Activated CD4-positive, alpha-beta T cell treated with anti-CD3 and anti-CD28 coated beads for 24 hours (primary cell): Measurements from ENCODE around the gene RIMKLB.
"Not testable (repeated sequence)": the region's sequence is repeated elsewhere in the genome, so short reads cannot be mapped to it uniquely, and the experiment has no call there.

Experiments
- DNase-seq, 2 donors: peaks; one replicate each; pipeline ENCODE4 v3.0.0-alpha.2; 2020; ENCODE audit warnings: low read depth in 2 of 2

RIMKLB gene

GRCh38 chr12:8692573-8692972 is 5.2 kb upstream of the RIMKLB start:
- no peak for DNase-seq

GRCh38 chr12:8695116-8695515 is 2.7 kb upstream of the RIMKLB start:
- no peak for DNase-seq

- no peak for DNase-seq
Observed at GRCh38 chr12:8696442-8697090, 1.2 kb upstream of the RIMKLB start.

GRCh38 chr12:8697120-8697475 is 693 bp upstream of the RIMKLB start:
- no peak for DNase-seq

GRCh38 chr12:8698132-8698851 is 501 bp downstream of the RIMKLB start:
- DNase-seq: peak; percentile 19

- no peak for DNase-seq
Observed at GRCh38 chr12:8698879-8699278, 1.1 kb downstream of the RIMKLB start.

- DNase-seq: no peak
Observed at GRCh38 chr12:8699714-8700113, 1.9 kb downstream of the RIMKLB start.

- no peak for DNase-seq
Observed at GRCh38 chr12:8701046-8701660, 3.4 kb downstream of the RIMKLB start.

- no peak for DNase-seq
Observed at GRCh38 chr12:8702159-8702558, 4.4 kb downstream of the RIMKLB start.

- no peak for DNase-seq
Observed at GRCh38 chr12:8709124-8709830, 11.5 kb downstream of the RIMKLB start.

- DNase-seq: no peak
Observed at GRCh38 chr12:8712572-8712971, 14.8 kb downstream of the RIMKLB start.

GRCh38 chr12:8722286-8722800 is 24.6 kb downstream of the RIMKLB start:
- DNase-seq: no peak

- DNase-seq: no peak
Observed at GRCh38 chr12:8734873-8735381, 37.1 kb downstream of the RIMKLB start.

- no peak for DNase-seq
Observed at GRCh38 chr12:8742501-8742900, 44.7 kb downstream of the RIMKLB start.

GRCh38 chr12:8743121-8743520 is 45.3 kb downstream of the RIMKLB start:
- not testable (repeated sequence) for DNase-seq

- DNase-seq: not testable (repeated sequence)
Observed at GRCh38 chr12:8745631-8746030, 47.8 kb downstream of the RIMKLB start.

- no peak for DNase-seq
Observed at GRCh38 chr12:8746046-8746445, 48.3 kb downstream of the RIMKLB start.

- not testable (repeated sequence) for DNase-seq
Observed at GRCh38 chr12:8760076-8760475, 62.3 kb downstream of the RIMKLB start.

- DNase-seq: not testable (repeated sequence)
Observed at GRCh38 chr12:8762701-8763100, 64.9 kb downstream of the RIMKLB start.

GRCh38 chr12:8766121-8766520 is 68.3 kb downstream of the RIMKLB start:
- DNase-seq: not testable (repeated sequence)

GRCh38 chr12:8770499-8770898 is 72.7 kb downstream of the RIMKLB start:
- DNase-seq: no peak

- no peak for DNase-seq
Observed at GRCh38 chr12:8771072-8771471, 73.3 kb downstream of the RIMKLB start.
